PC-9 (cell line): ENCODE results near the gene CFAP99. TPM values are rescaled to one million over a fixed set of nuclear protein-coding genes. Genes with fewer than 3 reads are reported as not detected.

ENCODE experiments used
- BruUV-seq: library from RNA; stranded (reverse); fragments of 400-500 nt; replicated peaks from 2 replicates; lab custom pipeline; 2021; lab: Mats Ljungman, UMichigan
- CTCF ChIA-PET: fragments of 300-600 bp; sonication (Branson Sonifier 250); formaldehyde crosslinking; loops from one replicate; lab custom pipeline; 2022; ENCODE audit warnings: antibody characterized with exemption; lab: Charles Lee
- POLR2A ChIA-PET: fragments of 300-600 bp; sonication (Branson Sonifier 250); formaldehyde crosslinking; loops from one replicate; lab custom pipeline; 2022; ENCODE audit warnings: antibody characterized with exemption; ENCODE audit not compliant: unreplicated experiment; lab: Charles Lee
- DNase-seq, 2 experiments: peaks; one replicate each; pipeline versions ENCODE4 v3.0.0 to v3.0.0-alpha.2; 2015 to 2022; ENCODE audit warnings: mixed read lengths in 1 of 2
- H2AFZ ChIP-seq: fragments of 200-600 bp; sonication (generic); 2 replicates; pipeline ENCODE4 v1.8.1; 2017; ENCODE audit warnings: antibody characterized with exemption
- H3F3A ChIP-seq: fragments of 200-600 bp; sonication (generic); 2 replicates; pipeline ENCODE4 v1.8.1; 2017; ENCODE audit warnings: antibody characterized with exemption, mild to moderate bottlenecking, low read depth; ENCODE audit not compliant: insufficient read depth
- H3K27ac ChIP-seq: fragments of 200-600 bp; sonication (generic); 2 replicates; pipeline ENCODE4 v1.6.1; 2016; ENCODE audit warnings: mixed run types
- H3K27me3 ChIP-seq: fragments of 200-600 bp; sonication (generic); 2 replicates; pipeline ENCODE4 v1.6.1; 2016; ENCODE audit warnings: low read depth, mixed run types; ENCODE audit not compliant: insufficient read depth
- H3K36me3 ChIP-seq: fragments of 200-600 bp; sonication (generic); 2 replicates; pipeline ENCODE4 v1.6.1; 2016; ENCODE audit warnings: low read depth, mixed run types
- H3K4me1 ChIP-seq: fragments of 200-600 bp; sonication (generic); replicated peaks from 2 replicates; pipeline ENCODE4 v1.6.1; 2016; ENCODE audit warnings: mixed run types; ENCODE audit not compliant: insufficient read depth
- H3K4me2 ChIP-seq: fragments of 200-600 bp; sonication (generic); 2 replicates; pipeline ENCODE4 v1.6.1; 2017; ENCODE audit warnings: mixed run types
- H3K4me3 ChIP-seq: fragments of 200-600 bp; sonication (generic); 2 replicates; pipeline ENCODE4 v1.6.1; 2016; ENCODE audit warnings: mixed run types
- H3K79me2 ChIP-seq: fragments of 200-600 bp; sonication (generic); 2 replicates; pipeline ENCODE4 v1.6.1; 2017; ENCODE audit warnings: low read depth, mixed run types
- H3K9me2 ChIP-seq: fragments of 200-600 bp; sonication (generic); 2 replicates; pipeline ENCODE4 v1.8.1; 2017; ENCODE audit warnings: mild to moderate bottlenecking; ENCODE audit not compliant: insufficient read depth
- H3K9me3 ChIP-seq: fragments of 200-600 bp; sonication (generic); 2 replicates; pipeline ENCODE4 v1.8.1; 2016; ENCODE audit warnings: low read depth; ENCODE audit not compliant: insufficient read depth
- H4K20me1 ChIP-seq: fragments of 200-600 bp; sonication (generic); 2 replicates; pipeline ENCODE4 v1.8.1; 2017; ENCODE audit not compliant: insufficient read depth
- EZH2 ChIP-seq: fragments of 200-600 bp; sonication (generic); IDR thresholded peaks from 2 replicates; pipeline ENCODE4 v1.8.0; 2017; ENCODE audit warnings: antibody characterized with exemption, low read depth
- intact Hi-C: fragments of 100-400 bp; cut with micrococcal nuclease; formaldehyde crosslinking; loops from one replicate; pipeline ENCODE4 v1.10.0; 2022; ENCODE audit not compliant: unreplicated experiment
- total RNA-seq: library from RNA; stranded (reverse); gene quantifications from 2 replicates; pipeline ENCODE4 v1.2.3, GENCODE V29; 2021
- TF ChIP-seq, protein P1 (sequence below): fragments of 200-600 bp; sonication (generic); conservative IDR thresholded peaks from 2 replicates; pipeline ENCODE4 v1.6.1; 2017; ENCODE audit warnings: mixed run types, antibody characterized with exemption, mild to moderate bottlenecking, moderate library complexity

Gene CFAP99
- total RNA-seq, 1 experiment from 2014 or later: 0.85 TPM

DNA sequence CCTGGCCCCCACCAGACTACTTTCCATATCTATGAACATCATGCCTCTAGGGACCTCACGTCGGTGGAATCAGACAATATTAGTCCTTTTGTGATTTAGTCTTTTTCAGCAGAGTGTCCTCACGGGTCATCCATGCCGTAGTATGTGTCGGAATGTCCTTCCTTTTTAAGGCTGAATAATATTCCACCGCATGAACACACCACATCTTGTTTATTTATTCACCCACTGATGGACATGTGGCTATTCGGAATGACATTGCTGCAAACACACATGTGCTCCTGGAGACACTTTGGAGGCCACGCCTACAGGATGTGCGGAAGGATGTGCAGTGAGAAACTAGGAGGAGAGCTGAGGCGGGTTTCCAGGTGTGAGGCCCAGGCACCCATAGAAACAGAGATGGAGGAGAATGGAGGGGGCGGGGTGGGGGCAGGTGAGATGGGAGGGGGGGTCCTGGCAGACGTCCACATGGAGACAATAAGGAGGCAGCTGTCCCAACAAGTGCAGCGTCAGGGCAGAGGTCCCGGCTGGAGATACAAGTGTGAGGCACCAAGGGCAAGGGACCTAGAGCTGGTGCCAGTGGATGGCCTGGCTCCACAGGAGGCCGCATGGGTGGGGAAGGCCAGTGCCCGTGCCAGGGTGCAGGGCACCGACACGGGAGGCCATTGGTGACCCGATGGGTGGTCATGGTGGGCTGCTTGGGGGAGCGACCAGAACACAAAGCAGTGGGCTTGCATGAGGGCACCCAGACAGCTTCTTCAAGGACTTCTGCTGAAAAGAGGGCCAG is 21.0 kb upstream of the CFAP99 start:
- no TSS peak for BruUV-seq
- Histone ChIP-seq H3K27me3 (no peaks in the 10 kb centered on the region), H3K9me2 (no peaks in the 10 kb centered on the region), H3K9me3 (no peaks in the 10 kb centered on the region), H3F3A (no peaks in the 10 kb centered on the region), H2AFZ (no peak overlapping the region), H3K27ac (no peak overlapping the region), H3K36me3 (no peaks in the 10 kb centered on the region), H3K4me3 (no peak overlapping the region), H3K79me2 (no peaks in the 10 kb centered on the region), H3K4me2 (no peak overlapping the region), H3K4me1 (no peaks in the 10 kb centered on the region), H4K20me1 (no peaks in the 10 kb centered on the region)
- TF ChIP-seq, protein P1, sequence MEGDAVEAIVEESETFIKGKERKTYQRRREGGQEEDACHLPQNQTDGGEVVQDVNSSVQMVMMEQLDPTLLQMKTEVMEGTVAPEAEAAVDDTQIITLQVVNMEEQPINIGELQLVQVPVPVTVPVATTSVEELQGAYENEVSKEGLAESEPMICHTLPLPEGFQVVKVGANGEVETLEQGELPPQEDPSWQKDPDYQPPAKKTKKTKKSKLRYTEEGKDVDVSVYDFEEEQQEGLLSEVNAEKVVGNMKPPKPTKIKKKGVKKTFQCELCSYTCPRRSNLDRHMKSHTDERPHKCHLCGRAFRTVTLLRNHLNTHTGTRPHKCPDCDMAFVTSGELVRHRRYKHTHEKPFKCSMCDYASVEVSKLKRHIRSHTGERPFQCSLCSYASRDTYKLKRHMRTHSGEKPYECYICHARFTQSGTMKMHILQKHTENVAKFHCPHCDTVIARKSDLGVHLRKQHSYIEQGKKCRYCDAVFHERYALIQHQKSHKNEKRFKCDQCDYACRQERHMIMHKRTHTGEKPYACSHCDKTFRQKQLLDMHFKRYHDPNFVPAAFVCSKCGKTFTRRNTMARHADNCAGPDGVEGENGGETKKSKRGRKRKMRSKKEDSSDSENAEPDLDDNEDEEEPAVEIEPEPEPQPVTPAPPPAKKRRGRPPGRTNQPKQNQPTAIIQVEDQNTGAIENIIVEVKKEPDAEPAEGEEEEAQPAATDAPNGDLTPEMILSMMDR: no peak
- TF ChIP-seq EZH2: no peak
- ChIA-PET POLR2A (interaction anchor here (0.6 to 0.7 kb wide), 2 partner anchors 30 to 62 kb away, joined by 3 read pairs; no protein-coding TSS in a partner anchor), CTCF (no interaction called here)
- DNase-seq: no peak
- intact Hi-C loops: no loop called here

DNA sequence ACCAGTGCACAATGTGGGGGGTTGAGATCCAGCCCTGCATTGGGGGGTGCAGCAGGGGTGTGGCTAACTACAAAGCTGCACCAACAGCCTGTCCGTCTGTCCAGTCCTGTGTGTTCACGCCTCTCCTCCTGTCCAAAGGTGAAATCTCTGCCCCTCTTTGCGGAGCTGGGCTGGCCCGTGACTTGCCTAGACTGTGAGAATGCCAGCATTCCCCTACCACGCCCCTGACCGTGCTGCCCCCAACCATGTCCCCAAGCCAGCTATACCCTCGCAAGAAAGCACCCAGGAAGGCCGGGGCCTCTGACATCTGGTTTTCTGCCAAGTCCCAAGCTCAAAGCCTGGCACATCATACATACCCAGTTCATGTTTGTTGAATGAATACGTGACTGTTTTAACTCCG is 19.5 kb upstream of the CFAP99 start:
- Histone ChIP-seq H4K20me1 (no peaks in the 10 kb centered on the region), H3K4me2 (no peak overlapping the region), H3K9me3 (no peaks in the 10 kb centered on the region), H3K36me3 (no peaks in the 10 kb centered on the region), H3K27me3 (no peaks in the 10 kb centered on the region), H3K4me1 (no peaks in the 10 kb centered on the region), H3K27ac (no peak overlapping the region), H3F3A (no peaks in the 10 kb centered on the region), H3K79me2 (no peaks in the 10 kb centered on the region), H3K4me3 (no peak overlapping the region), H3K9me2 (no peaks in the 10 kb centered on the region), H2AFZ (no peak overlapping the region)
- intact Hi-C loops: no loop called here
- TF ChIP-seq EZH2: no peak
- no TSS peak for BruUV-seq
- ChIA-PET CTCF (no interaction called here), POLR2A (no interaction called here)
- DNase-seq: no peak

DNA sequence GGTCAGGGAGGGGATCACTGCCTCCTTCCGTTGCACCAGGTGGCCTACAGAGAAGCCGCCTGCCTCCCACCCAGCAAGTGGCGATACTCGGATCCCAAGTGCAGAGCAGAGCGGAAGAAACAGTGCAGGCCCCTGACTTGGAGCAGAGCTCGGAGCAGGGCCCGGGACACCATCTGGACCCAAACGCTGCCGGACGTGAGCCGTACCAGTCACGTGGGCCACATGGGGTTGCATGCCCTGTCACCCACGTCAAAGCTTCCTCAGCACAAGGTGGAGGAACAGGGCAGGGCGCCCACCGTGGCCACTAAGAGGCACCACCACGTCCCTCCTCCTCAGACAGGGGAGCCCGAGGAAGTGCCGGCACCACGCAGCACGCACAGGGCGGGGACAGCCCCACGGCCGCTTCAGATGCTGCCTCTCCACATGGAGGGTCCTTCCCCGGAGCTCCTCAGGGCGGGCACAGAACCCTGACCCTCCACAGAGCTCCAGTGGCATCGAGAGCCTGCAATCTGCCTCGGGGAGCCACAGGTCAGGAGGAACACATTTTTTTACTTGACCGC is 19.0 kb upstream of the CFAP99 start:
- BruUV-seq: no TSS peak
- no peaks in the 10 kb centered on the region for H3K79me2 ChIP-seq

More for the DNA sequence above, 19.0 kb upstream of the CFAP99 start:
- Histone ChIP-seq H3F3A (no peaks in the 10 kb centered on the region), H3K9me2 (no peaks in the 10 kb centered on the region), H3K36me3 (no peaks in the 10 kb centered on the region), H3K27me3 (no peaks in the 10 kb centered on the region), H2AFZ (no peak overlapping the region), H3K4me1 (no peaks in the 10 kb centered on the region), H4K20me1 (no peaks in the 10 kb centered on the region), H3K4me3 (no peak overlapping the region), H3K4me2 (no peak overlapping the region), H3K9me3 (no peaks in the 10 kb centered on the region), H3K27ac (no peak overlapping the region)
- no peak for DNase-seq
- intact Hi-C loops: no loop called here
- CTCF ChIA-PET: no interaction called here
- TF ChIP-seq, protein P1: no peak
- POLR2A ChIA-PET: no interaction called here
